NCI-H146 treated with DMSO at 0.1 percent for 48 hours (cell line): ENCODE results near the gene CLK2.
"Not testable (repeated sequence)": the region's sequence is repeated elsewhere in the genome, so short reads cannot be mapped to it uniquely, and the experiment has no call there.

ENCODE experiments used
- DNase-seq: peaks from one replicate; lab custom pipeline; 2025; ENCODE audit not compliant: unreplicated experiment; lab: John Stamatoyannopoulos, UW

CLK2 gene

GRCh38 chr1:155268630-155269029 lies 4.7 kb downstream of the CLK2 start:
- DNase-seq, result no peak

DNA sequence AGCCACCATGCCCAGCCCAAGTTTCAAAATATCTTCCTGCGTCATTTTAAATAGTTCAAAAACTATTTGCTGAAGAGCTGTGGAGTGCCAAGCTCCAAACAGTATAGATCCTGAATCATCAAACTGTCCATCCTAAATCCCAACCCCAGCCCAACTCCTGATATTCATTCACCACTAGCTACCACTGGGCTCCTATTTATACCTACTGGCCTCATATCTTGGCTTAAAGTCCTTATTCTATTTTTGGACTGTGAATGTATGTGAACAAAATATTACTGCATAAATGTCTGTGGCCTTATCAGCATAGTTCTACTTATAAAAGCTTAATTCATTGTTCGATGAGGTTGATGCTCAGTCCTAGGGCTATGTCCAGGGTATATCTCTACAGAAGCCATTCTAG lies 5.9 kb downstream of the CLK2 start:
- no peak for DNase-seq

DNA sequence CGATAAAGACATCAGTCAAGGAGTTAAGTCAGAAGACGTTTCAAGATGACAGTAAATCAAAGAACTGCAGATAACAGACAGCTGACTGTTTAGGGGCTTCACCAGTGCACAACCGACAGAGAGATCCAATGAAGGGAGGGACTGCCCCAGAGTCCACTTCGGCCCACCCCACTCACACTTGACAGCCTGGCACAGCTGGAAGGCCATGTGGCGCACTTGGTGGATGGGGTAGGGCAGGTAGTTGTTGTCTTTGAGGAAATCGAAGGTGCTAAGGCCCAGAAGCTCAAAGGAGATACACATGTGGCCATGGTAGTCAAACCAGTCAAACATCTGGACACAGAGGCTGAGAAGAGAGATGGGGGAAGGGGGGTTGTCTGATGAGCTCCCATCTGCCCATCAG lies 6.8 kb downstream of the CLK2 start:
- no peak for DNase-seq

GRCh38 chr1:155263067-155263466 lies 10.2 kb downstream of the CLK2 start:
- no peak for DNase-seq

GRCh38 chr1:155261852-155262673 lies 11.2 kb downstream of the CLK2 start, which contains the start of gene SCAMP3:
SCAMP3 (minus strand) TSS chr1:155262360; CDS start chr1:155262151, 209 bp downstream.
- peak; percentile 95 for DNase-seq

DNA sequence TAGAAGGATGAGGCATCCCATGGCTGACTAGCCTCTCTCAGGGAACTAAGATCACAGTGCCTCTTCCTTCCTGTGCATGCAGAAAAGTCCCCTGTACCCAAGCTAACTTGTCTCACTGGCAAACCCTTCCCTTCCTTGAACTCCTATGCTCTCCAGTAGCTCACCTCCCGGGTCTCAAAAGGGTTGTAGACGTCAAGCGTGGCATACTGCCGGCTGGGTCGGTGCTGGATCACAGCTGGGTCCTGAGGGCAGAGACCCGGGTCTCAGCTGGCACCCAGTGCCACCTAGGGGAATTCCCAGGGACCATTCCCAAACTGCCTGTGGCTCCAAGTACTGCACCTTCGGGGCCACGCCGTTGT lies 11.8 kb downstream of the CLK2 start:
- no peak for DNase-seq

DNA sequence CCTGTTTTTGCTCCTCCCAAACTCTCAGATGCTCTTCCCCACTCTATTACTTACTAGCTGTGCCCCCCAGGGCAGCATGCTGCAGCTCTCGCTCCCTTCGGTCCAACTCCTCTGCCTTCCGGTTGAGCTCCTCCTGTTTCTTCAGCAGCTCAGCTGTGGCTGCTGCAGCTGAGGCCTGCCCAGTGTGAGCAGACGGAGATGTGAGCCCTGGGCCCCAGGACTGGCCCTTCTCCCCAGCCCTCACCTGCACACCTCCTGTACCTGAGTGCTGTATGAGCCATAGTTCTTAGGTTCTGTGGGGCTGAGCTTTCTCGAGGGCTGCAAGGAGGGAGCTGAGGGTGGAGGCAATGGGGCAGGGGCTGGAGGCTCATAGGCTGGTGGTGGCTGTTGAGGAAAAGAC lies 13.0 kb downstream of the CLK2 start:
- no peak for DNase-seq

- DNase-seq, result no peak
These were observed 17.0 kb downstream of the CLK2 start for GRCh38 chr1:155256058-155256852.

GRCh38 chr1:155255243-155256007 lies 17.9 kb downstream of the CLK2 start, which contains the start of gene ENTREP3:
ENTREP3 (minus strand) TSS chr1:155255483; CDS start chr1:155254877, 606 bp downstream.
- DNase-seq, result peak; percentile 61

DNA sequence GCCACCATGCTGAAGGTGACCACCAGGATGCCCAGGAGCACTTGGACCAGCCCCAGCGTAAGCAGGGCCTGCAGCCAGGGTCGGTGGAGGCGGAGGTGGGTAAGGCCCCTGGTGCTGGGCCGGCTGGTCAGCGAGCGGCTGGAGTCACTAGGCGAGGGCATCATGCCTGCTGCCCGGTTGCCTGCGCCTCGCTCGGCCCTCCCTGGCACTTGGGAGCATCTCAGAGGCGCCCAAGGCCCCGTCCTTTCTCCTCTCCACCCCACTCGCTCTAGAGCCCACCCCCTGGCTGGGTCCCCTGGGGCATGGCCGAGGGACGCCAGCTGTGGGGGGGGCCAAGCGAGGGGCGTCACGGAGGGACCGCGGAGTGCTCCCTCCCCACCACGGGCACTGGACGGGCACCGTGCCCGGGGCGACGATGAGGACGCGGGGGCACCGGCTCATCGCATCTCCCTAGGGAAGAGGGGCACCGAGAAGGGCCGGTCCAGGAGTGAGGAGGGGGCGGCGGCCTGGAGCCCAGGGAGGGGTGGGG lies 18.5 kb downstream of the CLK2 start:
- no peak for DNase-seq

- DNase-seq, result no peak
These were observed 19.0 kb downstream of the CLK2 start for GRCh38 chr1:155254228-155254713.

DNA sequence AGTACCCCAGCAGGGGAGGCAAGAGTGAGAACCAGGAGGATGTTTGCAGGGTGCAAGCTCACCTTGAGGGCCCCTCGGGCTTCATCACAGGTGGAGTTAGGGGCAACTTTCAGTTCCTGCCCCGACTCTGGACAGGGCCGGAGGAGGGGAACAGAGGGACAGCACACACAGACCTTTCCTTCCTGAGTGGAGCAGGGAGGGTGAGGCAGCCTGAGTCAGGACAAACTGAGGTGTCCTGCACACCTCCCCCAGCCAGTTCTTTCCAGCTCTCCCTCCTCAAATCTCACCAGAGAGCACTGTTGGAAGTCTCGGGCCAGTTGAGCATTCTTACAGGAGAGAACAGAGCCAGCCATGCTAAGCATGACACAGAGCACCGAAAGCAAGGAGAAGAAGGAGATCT lies 19.5 kb downstream of the CLK2 start:
- DNase-seq, result no peak

DNA sequence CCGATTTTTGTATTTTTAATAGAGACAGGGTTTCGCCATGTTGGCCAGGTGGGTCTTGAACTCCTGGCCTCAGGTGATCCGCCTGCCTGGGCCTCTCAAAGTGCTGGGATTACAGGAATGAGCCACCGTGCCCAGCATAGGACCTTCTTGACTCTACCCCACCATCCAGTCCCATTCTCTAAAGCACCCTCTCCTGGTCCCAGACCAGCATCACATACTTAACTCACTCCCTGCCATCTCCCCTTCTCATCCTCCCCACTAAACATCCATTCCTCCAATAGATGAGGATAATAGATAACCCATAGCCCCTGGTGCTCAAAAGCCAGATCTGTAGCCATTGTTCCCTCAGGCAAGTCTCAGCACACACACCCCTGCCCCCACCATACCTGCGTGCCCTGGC lies 20.1 kb downstream of the CLK2 start:
- no peak for DNase-seq

GRCh38 chr1:155251566-155251965 lies 21.7 kb downstream of the CLK2 start:
- DNase-seq, result no peak

DNA sequence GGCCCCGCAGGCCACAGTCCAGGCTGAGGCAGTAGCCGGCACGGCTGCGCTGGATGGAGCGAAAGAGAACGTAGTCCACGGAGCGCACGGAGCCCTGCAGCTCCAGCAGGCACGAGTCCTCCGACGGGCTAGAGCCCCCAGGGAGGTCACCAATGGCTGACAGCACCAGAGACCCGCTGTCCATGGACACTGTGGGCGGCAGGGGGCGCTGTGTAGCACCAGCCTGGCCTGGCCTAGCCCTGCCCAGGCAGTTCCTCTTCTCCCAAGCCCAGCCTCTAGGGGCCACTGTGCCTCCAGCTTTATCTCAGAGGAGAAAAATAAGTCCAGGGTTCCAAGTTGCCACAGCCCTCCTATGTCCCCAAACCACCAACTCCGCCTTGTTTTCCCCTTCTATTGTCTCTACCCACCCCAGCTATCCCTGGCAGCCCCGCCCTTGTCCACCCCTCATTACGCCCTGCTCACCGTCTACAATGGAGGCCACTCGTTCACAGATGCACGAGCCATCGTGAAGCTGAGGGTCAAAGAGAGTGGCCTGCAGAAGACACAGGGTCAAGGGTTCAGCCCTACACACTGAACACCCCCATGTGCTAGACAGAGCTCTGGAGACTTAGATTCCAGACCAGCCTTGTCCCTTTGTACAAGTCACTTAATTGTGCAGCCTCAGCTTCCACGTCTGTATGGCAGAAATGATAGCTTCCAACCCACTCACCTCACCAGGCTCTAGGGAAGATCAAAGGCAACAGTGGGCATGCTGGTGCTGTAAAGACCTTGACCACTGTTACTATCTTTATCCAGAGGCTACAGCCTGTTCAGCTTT lies 22.5 kb downstream of the CLK2 start:
- peak; percentile 75 for DNase-seq

- no peak for DNase-seq
These were observed 23.1 kb downstream of the CLK2 start for GRCh38 chr1:155250246-155250632.

GRCh38 chr1:155247667-155248553 lies 25.4 kb downstream of the CLK2 start:
- no peak for DNase-seq

DNA sequence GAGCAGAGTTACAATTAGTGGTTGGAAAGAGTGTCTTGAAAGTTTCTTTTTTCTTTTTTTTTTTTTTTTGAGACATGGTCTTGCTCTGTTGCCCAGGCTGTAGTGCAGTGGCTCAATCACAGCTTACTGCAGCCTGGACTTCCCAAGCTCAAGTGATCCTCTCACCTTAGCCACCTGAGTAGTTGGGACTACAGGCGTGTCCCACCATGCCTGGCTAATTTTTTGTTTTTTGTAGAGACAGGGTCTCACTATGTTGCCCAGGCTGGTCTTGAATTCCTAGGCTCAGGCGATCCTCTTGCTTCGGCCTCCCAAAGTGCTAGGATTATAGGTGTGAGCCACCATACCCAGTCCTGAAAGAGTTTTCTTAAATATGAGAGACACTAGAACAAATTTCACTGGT lies 26.5 kb downstream of the CLK2 start:
- not testable (repeated sequence) for DNase-seq

DNA sequence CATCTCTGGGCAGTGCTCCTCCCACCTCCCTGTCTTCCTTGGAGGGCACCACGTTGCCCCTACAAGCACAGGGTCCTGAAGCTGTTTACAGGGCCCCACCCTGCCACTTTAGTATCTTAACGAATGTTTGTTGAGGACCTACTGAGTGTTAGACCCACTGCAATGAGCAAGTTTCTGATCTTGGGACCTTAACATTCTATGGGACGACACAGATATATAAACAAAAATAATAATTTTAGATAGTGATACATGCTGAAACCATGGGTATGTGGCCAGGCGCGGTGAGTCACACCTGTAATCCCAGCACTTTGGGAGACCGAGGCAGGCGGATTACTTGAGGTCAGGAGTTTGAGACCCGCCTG lies 28.2 kb downstream of the CLK2 start:
- DNase-seq, result no peak
